Left cardiac atrium (tissue), 4 donors: Measurements from ENCODE around the gene MT1B. TPM values are rescaled to one million over a fixed set of nuclear protein-coding genes. Genes with fewer than 3 reads are reported as not detected.

Experiments
- ATAC-seq, 2 donors: fragments of 200-7000 bp; cut with Tn5 transposase; one replicate each; pipeline ENCODE4 v1.9.1; 2020; ENCODE audit warnings: mild to moderate bottlenecking in 2 of 2, moderate library complexity in 2 of 2
- DNase-seq: peaks from one replicate; pipeline ENCODE4 v3.0.0-alpha.2; 2020
- intact Hi-C, 2 donors: fragments of 100-400 bp; cut with DNase I; formaldehyde crosslinking; loops; one replicate each; pipeline versions ENCODE4 v1.14.1 to v1.15.1; 2022 to 2023
- total RNA-seq, 2 donors: library from RNA; stranded (reverse); fragmentation: NEBNext Ultra II Directional; extraction: Animal tissue kit (Norgen Biotek cat#: 25700); gene quantifications; one replicate each; pipeline ENCODE4 v1.2.1, GENCODE V29; 2021
- donor health status: DM: no; HTN: yes; CAD: no.
- donor health status: DM: no; HTN: yes; CAD: no; lungs with severe emphysema.
- donor health status: DM: yes; HTN: yes; CAD: no.
- donor health status: Dilated cardiomyopathy.

MT1B gene
- total RNA-seq, 2 donors from 2014 or later: not detected

DNA sequence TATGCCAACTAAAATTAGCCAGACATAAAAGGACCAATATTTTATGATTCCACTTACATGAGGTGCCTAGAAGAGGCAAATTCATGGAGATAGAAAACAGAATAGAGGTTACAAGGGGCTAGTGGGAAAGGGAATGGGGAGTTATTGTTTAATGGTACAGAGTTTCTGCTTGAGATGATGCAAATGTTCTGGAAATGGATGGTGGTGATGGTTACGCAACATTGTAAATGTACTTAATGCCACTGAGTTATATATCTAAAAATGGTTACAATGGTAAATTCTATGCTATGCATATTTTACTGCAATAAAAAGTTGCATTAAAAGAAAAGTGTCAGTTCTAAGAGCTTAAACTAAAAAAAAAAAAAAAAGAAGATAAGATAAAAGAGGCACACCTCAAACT, 48.5 kb downstream of the MT1B start:
- intact Hi-C loops: loop anchor here (2.0 to 10.0 kb wide), 4 partner anchors 98 to 185 kb away; no protein-coding TSS in a partner anchor

DNA sequence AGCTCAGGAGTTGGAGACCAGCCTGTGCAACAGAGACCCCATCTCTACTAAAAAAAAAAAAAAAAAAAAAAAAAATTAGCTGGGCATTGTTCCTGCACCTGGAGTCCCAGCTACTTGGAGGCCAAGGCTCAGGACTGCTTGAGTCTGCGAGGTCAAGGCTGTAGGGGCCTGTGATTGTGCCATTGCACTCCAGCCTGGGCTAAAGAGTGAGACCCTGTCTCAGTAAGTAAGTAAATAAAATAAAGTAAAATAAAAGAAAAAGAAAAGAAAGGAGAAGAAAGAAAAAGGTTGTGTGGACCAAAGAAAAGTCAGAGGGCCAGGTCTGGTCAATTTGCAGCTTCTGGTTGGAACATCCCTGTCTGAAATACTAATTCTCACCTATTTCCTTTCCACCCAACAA, 48.9 kb downstream of the MT1B start:
- intact Hi-C loops: loop anchor here (2.0 to 10.0 kb wide), 4 partner anchors 98 to 186 kb away; no protein-coding TSS in a partner anchor
- ATAC-seq: no peak
- no peak for DNase-seq

More for the DNA sequence above, 48.5 kb downstream of the MT1B start:
- ATAC-seq: no peak
- DNase-seq: no peak

- no peak for ATAC-seq
- DNase-seq: no peak
- intact Hi-C loops: loop anchor here (2.0 to 10.0 kb wide), 4 partner anchors 99 to 187 kb away; no protein-coding TSS in a partner anchor
Observed at GRCh38 chr16:56701534-56701933, 49.8 kb downstream of the MT1B start.

Other genes starting within 250 kb of the MT1B start
- 10 to 100 TPM; 78.6 to 94.4 TPM for gene AMFR, start 226.3 kb upstream of the MT1B start, total RNA-seq
- gene NUDT21, start 200.6 kb upstream of the MT1B start, total RNA-seq: 10 to 100 TPM; 66.2 to 77.8 TPM
- 10 to 100 TPM; 22.6 to 40.1 TPM for gene OGFOD1, start 200.3 kb upstream of the MT1B start, total RNA-seq
- 10 to 100 TPM; 39.4 to 55.0 TPM for gene BBS2, start 131.9 kb upstream of the MT1B start, total RNA-seq
- not detected for gene MT4, start 86.8 kb upstream of the MT1B start, total RNA-seq
- gene MT3, start 62.4 kb upstream of the MT1B start, total RNA-seq: 10 to 100 TPM in 1 of 2 donors, 1 to 10 TPM in 1; 8.2 to 11.5 TPM
- 100 to 1,000 TPM; 147 to 411 TPM for gene MT2A, start 43.3 kb upstream of the MT1B start, total RNA-seq
- gene MT1E, start 26.1 kb upstream of the MT1B start, total RNA-seq: 100 to 1,000 TPM in 1 of 2 donors, 10 to 100 TPM in 1; 84.7 to 114 TPM
- gene MT1M, start 19.2 kb upstream of the MT1B start, total RNA-seq: 10 to 100 TPM; 15.2 to 50.8 TPM
- gene MT1A, start 13.2 kb upstream of the MT1B start, total RNA-seq: 100 to 1,000 TPM in 1 of 2 donors, 10 to 100 TPM in 1; 19.0 to 104 TPM
- gene MT1F, start 6.1 kb downstream of the MT1B start, total RNA-seq: 1 to 10 TPM; 6.7 to 7.9 TPM
- gene MT1G, start 16.2 kb downstream of the MT1B start, total RNA-seq: 1 to 10 TPM; 3.6 to 5.1 TPM
- not detected for gene MT1H, start 17.9 kb downstream of the MT1B start, total RNA-seq
- gene MT1X, start 30.6 kb downstream of the MT1B start, total RNA-seq: 100 to 1,000 TPM; 104 to 336 TPM
- 10 to 100 TPM; 29.9 to 38.6 TPM for gene NUP93, start 78.2 kb downstream of the MT1B start, total RNA-seq
- not detected for gene SLC12A3, start 213.3 kb downstream of the MT1B start, total RNA-seq